ENCODE results near the gene NSFL1C.

NSFL1C gene

GRCh38 chr20:1484438-1485116 is 17.9 kb upstream of the NSFL1C start:
- DNase-seq, result peak; percentile 18

GRCh38 chr20:1479831-1480595 is 13.4 kb upstream of the NSFL1C start:
- DNase-seq, result no peak

- DNase-seq, result peak; percentile 59
These were observed 11.9 kb upstream of the NSFL1C start for GRCh38 chr20:1478566-1478965.

GRCh38 chr20:1477896-1478490 is 11.3 kb upstream of the NSFL1C start:
- DNase-seq, result no peak

GRCh38 chr20:1474817-1475603 is 8.4 kb upstream of the NSFL1C start:
- no peak for DNase-seq

- DNase-seq, result no peak
These were observed 7.7 kb upstream of the NSFL1C start for GRCh38 chr20:1474325-1474724.

GRCh38 chr20:1473246-1474220 is 6.9 kb upstream of the NSFL1C start:
- no peak for DNase-seq

DNA sequence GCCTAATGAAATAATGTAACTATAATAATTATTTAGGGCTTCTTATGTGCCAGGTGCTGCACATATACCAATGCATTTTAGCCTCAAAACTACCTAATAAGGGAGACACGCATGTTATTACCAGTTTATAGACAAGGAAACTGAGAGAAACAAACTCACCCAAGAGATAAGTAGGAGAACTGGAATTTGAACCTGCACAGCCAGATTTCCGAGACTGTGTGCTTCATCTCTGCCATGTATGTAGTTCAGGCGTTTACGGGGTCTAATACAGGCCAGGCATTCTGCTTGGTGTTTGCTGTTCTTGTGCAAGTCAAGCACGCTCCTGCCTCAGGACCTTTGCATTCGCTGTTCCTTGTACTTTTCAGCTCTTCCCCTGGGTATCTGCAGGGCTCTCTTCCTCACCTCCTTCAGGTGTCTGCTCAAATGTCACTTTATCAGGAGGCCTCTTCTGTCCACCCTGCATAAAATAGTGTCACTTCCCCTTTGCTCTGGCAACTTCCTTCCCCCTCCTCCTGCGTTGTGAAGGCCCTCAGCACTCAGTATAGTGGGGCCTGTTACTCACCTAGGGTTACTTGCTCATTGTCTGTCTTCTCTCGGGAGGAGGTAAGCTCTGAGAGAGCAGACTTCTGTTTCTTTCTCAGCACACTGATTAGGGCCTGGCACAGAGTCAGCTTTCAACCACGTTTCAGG is 6.1 kb upstream of the NSFL1C start:
- peak; percentile 47 for DNase-seq

DNA sequence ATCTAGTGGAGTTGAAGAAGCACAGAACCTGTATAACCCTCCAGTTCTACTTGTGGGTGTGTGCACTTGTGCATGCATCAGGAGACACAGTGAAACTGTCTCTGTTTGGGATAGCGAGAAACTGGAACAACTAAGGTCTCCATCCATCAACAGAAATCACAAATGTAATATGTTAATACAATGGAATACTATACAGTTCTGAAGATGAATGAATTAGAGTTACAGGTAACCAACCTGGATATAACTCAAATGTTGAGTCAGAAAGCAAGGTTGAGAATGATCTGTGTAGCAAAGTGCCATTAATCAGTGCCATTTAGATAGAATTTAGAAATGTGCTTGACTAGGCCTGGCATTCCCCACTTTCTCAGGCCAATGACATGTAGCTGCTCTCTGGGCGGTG is 4.6 kb upstream of the NSFL1C start:
- DNase-seq, result no peak

GRCh38 chr20:1469925-1470571 is 3.4 kb upstream of the NSFL1C start:
- DNase-seq, result peak; percentile 89

GRCh38 chr20:1469306-1469905 is 2.8 kb upstream of the NSFL1C start:
- DNase-seq, result no peak

- DNase-seq, result no peak
These were observed 1.5 kb upstream of the NSFL1C start for GRCh38 chr20:1468117-1468624.

DNA sequence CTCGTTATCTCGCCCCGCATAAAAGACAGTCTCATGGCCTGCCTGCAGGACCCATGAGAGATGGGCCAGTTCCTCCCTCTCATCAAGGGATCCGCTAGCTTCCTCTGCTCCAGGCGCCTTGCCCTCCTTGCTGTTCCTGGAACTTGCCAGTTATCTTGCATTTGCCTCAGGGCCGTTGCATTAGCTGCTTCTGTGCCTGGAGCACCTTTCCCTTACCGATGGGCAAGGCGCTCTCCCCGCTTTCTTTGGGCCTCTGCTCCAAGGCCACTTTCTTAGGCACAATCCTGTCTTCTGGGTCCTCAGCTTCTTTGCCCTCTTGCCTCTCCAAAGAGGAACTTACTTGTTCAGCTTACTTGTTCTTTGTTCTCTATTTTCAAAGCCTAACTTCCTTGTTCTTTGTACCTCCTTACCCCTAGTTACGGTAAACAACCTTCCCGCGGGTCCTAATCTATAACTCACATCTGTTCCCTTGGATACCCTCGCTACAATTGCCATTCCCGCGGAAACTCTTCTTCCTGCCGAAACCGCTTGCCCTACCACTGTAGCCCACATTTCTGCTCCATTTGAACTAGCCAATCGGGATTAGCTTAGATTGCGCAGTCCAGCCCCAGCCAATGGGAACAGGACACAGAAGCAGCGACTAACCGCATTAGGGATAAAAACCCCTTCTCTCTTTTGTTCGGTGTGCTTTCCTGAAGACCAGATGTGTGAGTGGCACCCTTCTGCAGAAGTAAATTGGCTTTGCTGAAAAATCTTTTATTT is 887 bp upstream of the NSFL1C start:
- peak; percentile 67 for DNase-seq

- DNase-seq, result no peak
These were observed 369 bp upstream of the NSFL1C start for GRCh38 chr20:1467082-1467354.

DNA sequence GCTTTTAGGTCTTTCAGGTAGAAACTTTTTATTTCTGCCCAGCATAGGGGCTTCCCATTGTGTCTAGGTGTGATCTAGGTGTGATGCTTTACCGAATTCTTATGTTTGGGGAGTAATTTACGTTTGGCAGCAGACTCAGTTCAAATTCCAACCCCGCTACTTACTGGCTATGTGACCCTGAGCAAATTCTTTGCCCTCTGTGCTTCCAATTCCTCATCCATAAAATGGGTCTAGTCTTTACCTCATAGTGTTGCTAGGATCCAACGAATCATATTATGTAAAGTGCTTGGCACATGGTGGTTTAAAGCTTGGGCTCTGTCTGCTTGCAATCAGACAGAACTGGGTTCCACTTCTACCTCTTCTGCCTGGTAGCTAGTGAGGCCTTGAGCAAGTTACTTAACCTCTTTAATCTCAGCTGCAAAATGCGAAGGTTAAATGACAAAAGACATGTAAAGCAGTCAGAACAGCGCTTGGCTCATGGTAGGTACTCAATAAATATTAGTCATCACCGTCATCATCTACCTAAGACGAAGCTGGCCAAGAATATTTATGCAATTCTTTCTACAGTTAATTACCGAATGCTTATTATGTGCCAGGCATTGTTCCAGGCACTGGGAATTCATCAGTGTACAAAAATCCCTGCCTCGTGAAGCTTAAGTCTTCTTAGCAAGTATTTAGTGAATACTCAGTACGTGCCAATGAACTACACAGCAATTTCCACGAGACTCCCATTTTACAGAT is 1.0 kb downstream of the NSFL1C start:
- DNase-seq, result no peak

GRCh38 chr20:1463971-1464570 is 2.6 kb downstream of the NSFL1C start:
- no peak for DNase-seq

DNA sequence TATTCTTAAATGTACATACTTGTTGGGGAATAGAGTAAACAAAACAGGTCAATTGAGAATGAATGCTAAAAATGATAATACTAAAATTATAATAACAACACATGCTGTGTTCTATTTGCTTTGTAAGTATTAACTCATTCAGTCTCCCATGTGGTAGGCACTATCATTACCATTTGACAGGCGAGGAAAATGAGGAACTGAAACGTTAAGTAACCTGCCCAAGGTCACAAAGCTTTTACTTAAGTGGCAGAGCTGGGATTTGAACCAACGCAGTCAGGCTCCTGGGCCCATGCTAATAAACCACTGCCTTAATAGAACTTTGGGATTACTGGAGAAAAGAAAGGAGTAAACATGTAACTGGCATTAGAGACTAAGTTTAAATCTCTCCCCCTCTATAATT is 3.8 kb downstream of the NSFL1C start:
- no peak for DNase-seq

- no peak for DNase-seq
These were observed 4.6 kb downstream of the NSFL1C start for GRCh38 chr20:1462001-1462400.

DNA sequence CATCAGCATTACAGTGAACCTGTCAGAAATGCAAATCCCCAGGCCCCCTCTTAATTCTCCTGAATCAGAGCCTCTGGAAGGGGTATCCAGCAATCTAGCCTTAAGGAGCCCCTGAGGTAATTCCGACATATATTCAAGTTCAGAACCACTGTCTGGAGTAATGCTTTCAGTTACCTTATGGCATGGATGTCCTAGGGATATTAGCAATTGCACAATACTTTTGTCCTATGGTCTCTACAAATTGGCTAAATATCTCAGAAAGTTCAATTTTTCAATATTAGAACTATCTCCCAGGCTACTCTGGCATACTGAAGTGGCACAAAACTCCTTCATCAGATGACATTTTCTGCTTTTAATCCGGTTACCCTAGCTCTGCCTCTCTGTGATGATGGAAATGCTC is 6.4 kb downstream of the NSFL1C start:
- no peak for DNase-seq

Data from suppressor macrophage treated with lipopolysaccharide for 4 hours (primary cell).